LNCAP (cell line): ENCODE data around the gene JPH4.

Experiments
- CTCF ChIP-seq: fragments of 450-650 bp; IDR thresholded peaks from 2 replicates; pipeline ENCODE4 v1.5.1; 2017; ENCODE audit warnings: mild to moderate bottlenecking

JPH4 gene

GRCh38 chr14:23621204-23621931 is 42.8 kb upstream of the JPH4 start:
- TF ChIP-seq CTCF: no peak

GRCh38 chr14:23620177-23620702 is 41.6 kb upstream of the JPH4 start:
- TF ChIP-seq CTCF: no peak

- no peak for TF ChIP-seq CTCF
Measured at GRCh38 chr14:23618415-23618988, 39.9 kb upstream of the JPH4 start.

GRCh38 chr14:23617539-23617938 is 38.9 kb upstream of the JPH4 start:
- TF ChIP-seq CTCF: no peak

- no peak for TF ChIP-seq CTCF
Measured at GRCh38 chr14:23615856-23616255, 37.3 kb upstream of the JPH4 start.

- TF ChIP-seq CTCF: no peak
Measured at GRCh38 chr14:23614395-23614828, 35.8 kb upstream of the JPH4 start.

- TF ChIP-seq CTCF: no peak
Measured at GRCh38 chr14:23613242-23614070, 34.9 kb upstream of the JPH4 start.
